Measurements from ENCODE around the gene CHN2.

GRCh38 chr7:29508608-29509007 lies 314.0 kb downstream of the CHN2 start:
- TF ChIP-seq POLR2AphosphoS5 (IDR thresholded peaks at IDR 0.05) (no peak), CTCF (IDR thresholded peaks at IDR 0.05 in 8 of 11, conservative IDR thresholded peaks at IDR 0.05 in 3 of 11) (no peak), POLR2A (IDR thresholded peaks at IDR 0.05) (no peak)

Data from spleen (tissue), 7 donors.